PC-9 (cell line): ENCODE measurements around the gene ARID3B.

Experiments used
- EZH2 ChIP-seq: fragments of 200-600 bp; sonication (generic); IDR thresholded peaks from 2 replicates; pipeline ENCODE4 v1.8.0; 2017; ENCODE audit warnings: antibody characterized with exemption, low read depth
- TF ChIP-seq, protein P1 (sequence below): fragments of 200-600 bp; sonication (generic); conservative IDR thresholded peaks from 2 replicates; pipeline ENCODE4 v1.6.1; 2017; ENCODE audit warnings: mixed run types, antibody characterized with exemption, mild to moderate bottlenecking, moderate library complexity

DNA sequence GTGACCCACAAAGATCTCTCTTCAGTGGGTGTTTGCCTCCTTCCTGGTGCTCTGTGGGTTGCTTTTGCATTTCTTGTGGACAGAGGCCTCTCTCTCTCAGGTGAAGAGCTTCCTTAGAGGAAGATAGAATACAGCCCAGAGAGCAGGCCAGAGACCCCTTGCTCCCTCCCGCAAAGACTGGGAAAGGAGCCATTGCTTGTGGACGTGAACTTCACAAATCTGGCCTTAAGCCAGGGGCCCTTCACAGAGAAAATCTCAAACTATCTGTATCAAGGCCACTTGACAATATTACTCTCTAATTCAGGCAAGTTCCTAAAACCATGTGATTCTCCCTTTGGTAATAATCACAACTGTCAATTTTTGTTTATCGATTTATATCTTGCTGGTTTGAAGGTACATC is 44.2 kb downstream of the ARID3B start:
- TF ChIP-seq, protein P1, sequence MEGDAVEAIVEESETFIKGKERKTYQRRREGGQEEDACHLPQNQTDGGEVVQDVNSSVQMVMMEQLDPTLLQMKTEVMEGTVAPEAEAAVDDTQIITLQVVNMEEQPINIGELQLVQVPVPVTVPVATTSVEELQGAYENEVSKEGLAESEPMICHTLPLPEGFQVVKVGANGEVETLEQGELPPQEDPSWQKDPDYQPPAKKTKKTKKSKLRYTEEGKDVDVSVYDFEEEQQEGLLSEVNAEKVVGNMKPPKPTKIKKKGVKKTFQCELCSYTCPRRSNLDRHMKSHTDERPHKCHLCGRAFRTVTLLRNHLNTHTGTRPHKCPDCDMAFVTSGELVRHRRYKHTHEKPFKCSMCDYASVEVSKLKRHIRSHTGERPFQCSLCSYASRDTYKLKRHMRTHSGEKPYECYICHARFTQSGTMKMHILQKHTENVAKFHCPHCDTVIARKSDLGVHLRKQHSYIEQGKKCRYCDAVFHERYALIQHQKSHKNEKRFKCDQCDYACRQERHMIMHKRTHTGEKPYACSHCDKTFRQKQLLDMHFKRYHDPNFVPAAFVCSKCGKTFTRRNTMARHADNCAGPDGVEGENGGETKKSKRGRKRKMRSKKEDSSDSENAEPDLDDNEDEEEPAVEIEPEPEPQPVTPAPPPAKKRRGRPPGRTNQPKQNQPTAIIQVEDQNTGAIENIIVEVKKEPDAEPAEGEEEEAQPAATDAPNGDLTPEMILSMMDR: no peak
- TF ChIP-seq EZH2: no peak
